HG03571 (cell line): ENCODE measurements around the gene PHYKPL.

Source experiments
- ATAC-seq: cut with Tn5 transposase; IDR thresholded peaks from one replicate; pipeline ENCODE4 v1.9.1; 2021; ENCODE audit not compliant: unreplicated experiment

PHYKPL gene

DNA sequence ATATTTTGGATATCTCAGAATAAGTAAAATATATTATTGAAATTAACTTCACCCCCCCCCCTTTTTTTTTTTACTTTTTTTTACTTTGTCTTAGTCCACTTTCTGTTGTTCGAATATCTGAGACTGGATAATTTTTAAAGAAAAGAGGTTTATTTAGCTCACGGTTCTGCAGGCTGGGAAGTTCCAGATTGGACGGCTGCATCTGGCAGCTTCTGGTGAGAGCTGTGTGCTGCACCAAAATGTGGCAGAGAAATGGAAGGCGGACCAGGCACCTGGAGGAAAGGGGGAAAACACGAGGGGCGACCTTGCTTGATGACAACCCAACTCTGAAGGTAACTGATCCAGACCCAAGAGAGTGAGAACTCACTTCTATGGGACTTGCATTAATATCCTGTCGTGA is 39.8 kb downstream of the PHYKPL start:
- no peak for ATAC-seq

DNA sequence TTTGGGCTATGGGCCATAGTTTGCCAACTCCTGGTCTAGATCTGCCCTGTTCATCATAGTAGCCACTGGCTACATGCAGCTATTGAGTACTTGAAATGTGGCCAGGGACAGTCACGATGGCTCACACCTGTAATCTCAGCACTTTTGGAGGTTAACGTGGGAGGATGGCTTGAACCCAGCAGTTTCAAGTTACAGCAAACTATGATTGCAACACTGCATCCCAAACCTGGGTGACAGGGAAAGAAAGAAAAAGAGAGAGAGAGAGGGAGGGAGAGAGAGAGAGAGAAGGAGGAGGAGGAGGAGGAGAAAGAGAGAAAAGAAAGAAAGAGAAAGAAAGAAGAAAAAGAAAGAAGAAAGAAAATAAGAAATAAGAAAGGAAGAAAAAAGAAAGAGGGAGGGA is 40.4 kb downstream of the PHYKPL start:
- no peak for ATAC-seq

DNA sequence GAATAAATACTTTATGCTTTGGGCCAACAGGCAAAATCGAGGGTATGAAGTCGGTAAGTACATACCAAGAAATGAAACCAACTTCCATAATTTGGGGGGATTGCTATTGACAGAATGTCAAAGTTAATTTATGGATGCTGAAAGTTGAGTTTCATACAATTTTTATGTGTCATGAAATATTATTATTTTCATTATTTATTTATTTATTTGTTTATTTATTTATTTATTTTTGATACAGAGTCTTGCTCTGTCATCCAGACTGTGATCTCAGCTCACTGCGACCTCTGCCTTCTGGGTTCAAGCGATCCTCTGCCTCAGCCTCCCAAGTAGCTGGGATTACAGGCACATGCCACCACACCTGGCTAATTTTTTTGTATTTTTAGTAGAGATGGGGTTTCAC is 40.9 kb downstream of the PHYKPL start:
- no peak for ATAC-seq

DNA sequence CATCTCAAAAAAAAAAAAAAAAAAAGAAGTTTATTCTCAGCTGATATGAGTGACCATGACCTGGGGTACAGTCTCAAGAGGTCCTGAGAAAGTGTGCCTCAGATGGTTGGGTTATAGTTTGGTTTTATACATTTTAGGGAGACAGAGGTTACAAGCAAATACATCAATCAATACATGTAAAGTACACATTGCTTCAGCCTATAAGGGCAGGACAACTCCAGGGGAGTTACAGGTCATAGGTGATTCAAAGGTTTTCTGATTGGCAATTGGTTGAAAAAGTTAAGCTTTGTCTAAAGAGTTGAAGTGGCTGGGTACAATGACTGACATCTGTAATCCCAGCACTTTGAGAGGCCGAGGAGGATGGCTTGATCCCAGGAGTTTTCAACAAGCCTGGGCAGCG is 43.2 kb downstream of the PHYKPL start:
- no peak for ATAC-seq

DNA sequence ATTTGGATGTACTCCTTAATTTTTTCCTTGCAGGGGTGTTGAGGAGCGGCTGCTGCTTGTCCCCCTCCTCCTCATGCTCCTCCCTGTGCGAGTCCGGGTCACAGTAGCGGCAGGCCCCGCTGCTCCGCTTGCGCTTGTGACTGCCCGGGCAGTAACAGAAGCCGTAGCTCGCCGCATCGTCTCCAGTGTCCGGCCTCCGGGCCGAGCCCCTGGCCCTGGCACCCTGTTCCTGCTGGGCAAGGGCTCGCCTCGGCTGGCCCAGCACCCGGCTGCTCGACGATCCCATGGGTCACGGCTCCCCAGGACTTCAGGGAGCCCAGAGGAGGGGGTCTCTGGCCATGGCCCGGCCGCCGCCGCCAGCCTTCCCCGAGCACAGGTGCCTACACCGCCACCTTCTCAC is 45.6 kb downstream of the PHYKPL start, which contains the start of gene GMCL2:
TSS of gene GMCL2 (minus strand) at position 358 of the 400 bp plus-strand sequence. CDS start at position 286, 72 bp downstream.
- no peak for ATAC-seq

DNA sequence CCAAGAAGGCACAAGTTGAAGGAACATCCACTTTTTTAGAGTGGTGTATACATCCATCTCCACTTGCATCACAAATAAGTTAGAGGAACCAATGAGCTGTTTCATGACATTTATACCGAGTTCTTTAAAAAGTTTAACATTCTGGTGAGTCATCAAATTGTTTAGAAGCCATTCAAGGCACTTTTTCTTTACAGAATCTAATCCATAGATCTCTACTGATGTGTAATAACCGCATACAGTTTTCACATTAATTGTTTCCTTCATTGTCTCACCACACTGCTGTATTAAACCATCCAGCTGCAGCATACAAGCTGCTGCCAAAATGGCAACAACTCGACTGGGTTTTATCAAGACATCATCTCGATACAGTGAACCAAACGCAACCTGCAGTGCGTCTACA is 46.2 kb downstream of the PHYKPL start:
- no peak for ATAC-seq

DNA sequence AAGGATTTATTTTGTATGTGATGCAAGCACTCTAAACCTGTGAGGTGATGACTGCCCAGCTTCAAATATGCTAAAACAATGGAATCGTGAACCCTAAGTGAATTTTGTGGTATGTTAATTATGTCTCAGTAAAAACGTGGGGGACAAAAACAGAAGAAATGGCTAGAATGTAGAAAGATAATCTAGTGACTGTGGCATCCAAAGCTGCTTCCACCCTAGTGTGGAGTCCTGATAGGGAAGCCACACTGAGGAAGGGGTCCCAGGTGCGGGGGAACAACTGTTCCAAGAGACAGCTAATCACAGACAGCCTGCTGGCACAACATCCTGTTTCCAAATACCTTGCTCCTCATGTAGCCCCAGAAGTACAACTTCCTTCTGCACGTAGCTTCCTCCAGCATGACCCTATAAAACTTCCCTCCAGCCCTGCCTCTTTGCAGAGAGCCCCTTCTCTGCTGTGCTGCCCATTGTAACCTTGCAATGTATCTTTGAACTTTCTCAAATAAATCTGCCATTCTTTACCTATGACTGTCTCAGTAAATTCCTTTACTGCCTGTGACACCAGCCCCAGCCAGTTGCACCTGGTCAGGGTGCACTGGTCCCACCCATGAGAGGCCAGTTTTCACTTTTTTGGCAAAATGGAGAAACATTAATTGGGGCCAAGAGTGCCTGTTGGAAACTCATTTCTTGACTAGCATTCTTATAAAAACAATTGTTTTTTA is 50.3 kb downstream of the PHYKPL start:
- no peak for ATAC-seq

DNA sequence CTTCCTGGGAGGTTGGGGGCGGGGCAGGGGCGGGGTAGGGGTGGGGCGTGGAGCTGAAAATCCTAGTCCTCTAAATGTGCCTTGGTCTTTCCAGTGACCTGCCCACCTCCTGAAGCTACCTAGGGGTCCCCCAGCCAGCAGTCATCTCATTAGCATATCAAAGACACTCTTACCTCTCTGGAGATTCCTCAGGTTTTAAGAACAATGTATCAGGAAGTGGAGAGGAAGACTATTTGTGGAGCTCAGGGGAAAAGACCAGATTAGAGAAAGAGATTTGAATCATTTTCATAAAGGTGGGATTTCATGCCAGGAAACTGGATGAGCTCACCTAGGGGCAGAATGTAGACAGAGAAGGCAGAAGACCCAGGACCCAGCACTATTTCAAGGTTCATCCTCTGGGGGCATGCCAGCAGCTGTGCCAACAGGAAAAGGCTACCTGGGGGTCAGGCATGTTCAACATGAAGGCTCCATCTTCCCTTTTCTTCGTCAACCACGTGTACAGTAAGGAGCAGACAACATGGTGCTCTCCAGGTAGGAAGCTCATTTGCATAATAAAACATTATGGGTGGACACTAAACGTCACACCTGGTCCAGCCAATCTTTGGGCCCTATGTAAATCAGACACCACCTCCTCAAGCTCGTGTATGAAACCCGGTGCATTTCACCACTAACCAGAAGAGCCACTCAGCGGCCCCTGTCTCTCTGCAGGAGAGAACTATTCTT is 52.3 kb downstream of the PHYKPL start:
- no peak for ATAC-seq

DNA sequence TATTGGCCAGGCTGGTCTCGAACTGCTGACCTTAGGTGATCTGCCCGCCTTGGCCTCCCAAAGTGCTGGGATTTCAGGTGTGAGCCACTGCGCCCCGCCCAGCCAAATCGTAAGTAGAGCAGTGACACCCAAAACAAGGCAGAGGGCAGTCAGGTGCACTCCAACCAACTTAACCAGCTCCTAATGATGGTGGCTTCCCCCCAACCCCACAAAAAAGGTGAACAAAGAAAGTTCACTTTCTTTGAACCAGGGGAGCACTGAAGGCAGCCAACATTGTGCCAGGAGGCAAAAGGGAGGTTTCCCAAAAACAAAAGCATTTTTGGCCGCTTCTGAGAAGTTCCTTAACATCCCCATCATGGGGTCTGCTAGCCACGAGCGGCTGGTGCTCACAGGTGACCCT is 55.0 kb downstream of the PHYKPL start:
- no peak for ATAC-seq

DNA sequence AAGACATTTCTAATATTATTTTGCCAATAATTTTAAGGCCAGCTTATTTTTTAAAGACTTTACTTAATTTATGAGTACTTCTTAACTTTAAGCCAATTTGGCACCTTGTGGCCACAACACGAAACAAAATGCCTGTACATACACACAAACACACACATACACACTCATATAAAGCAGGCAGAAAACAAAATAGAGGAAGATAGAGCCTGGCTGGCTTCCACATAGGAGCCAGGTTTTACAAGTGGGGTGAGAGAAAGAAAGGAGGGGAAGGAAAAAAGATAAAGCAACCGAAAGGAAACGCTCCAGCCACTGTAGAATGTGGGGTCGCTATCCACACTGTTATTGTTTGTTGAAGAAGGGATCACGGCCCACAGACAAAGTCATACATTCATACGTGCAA is 55.8 kb downstream of the PHYKPL start:
- ATAC-seq, result no peak

DNA sequence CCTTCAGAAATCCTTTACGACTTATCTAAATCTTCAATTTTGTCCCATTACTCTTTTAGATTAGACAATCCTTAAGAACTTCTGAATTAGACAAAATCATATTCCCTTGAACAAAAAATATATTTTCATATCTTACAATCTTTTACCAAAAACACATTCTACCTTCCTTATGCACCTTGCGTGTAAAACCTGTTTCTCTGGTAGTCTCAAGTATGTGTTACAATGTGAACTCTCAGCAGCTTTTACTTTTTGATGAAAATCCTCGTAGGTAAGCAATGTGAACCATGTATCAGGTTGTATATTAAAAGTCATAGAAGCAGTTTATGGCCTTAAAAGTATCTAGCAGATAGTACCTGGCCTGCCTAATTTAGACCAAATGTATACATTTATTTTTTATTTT is 58.1 kb downstream of the PHYKPL start:
- ATAC-seq, result no peak

DNA sequence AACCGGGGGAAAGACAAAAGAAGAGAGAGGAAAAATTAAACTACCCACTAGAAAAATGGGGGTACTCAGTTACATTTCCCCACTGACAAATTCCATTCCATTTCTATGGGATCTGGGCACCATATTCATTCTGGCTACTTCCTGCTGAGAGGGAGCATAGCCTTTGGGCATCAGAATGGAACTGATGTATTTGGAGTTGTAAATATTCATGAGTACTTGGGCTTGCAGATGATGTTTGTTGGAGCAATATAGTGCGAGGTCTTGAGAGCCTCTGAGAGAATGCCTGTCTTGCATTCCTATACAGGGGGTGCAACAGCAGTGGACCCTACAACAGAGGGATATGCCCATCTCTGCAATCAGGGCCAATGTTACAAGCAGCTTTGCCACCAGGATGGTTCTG is 62.1 kb downstream of the PHYKPL start:
- ATAC-seq, result no peak

DNA sequence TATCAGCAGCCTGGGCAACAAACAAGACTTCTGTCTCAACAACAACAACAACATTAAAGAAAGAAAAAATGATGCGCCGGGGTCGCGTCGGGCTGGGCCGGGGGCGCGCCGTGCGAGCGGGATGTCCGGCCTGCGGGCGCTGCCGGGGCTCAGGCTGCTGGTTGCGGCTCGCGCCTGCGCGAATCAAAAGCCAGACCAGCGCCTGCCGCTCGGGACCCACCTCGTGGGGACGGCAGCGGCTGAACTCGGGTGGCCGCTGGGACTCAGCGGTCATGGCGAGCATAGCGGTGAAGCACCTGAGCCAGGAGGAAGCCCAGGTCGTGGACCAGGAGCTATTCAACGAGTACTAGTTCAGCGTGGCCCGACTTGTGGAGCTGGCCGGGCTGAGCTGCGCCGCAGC is 67.0 kb downstream of the PHYKPL start:
- no peak for ATAC-seq

DNA sequence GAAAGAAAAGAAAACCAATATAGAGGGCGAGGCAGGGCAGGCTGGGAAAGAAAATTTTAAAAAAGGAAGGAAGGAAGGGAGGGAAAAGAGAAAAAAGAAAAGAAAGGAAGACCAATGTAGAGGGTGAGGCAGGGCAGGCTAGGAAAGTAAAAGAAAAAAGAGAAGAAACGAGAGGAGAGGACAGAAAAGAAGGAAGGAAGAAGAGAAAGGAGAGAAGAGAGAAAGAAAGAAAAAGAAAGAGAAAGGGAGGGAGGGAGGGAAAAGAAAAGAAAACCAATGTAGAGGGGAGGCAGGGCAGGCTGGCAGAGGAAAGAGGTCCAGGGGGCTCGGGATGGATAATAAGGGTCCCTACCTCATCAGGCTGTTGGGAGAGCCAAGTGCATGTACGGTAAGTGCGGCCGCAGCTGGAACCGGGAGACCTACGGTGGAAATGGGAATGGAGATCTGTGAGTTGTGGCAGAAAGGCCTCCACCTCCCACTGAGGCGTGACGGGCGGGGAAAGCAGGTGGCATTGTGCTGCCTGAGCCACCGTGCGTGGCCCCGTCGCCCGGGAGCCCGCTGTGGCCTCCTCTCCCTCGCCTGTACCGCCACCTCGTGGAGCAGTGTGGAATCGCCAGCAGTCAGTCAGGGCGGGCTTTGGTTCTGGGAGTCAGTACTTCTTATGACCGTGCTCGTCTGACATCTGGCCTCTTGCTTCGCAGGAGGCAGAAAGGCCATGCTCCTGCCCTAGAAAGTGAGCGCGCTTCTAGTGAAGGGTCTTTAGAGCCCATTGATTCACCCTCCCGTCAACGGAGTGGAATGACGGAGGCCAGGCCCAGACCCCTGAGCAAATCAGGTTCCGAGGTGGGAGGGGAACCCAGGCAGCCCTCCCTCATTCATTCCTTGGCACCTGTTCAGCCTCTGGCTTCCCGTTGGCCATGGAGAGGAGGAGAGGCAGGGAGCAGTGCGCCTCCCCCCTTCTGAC is 68.5 kb downstream of the PHYKPL start:
- peak; percentile 83 for ATAC-seq

DNA sequence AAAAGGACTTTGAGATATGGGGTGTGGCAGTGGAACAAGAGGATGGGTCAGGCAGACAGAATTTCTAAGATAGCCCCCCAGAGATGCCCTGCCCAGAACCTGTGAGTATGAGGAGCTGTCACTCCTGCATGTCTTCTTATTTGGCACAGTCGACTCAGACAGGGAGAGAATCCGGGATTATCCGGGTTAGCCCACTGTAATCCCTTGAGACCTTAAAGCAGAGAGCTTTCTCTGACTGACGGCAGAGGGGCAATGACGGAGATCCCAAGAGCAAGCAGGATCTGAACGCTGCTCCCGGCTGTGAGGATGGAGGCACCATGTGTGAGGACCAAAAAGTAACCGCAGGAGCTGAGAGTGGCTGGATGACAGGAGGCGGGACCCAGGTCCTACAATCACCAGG is 70.1 kb downstream of the PHYKPL start:
- no peak for ATAC-seq

DNA sequence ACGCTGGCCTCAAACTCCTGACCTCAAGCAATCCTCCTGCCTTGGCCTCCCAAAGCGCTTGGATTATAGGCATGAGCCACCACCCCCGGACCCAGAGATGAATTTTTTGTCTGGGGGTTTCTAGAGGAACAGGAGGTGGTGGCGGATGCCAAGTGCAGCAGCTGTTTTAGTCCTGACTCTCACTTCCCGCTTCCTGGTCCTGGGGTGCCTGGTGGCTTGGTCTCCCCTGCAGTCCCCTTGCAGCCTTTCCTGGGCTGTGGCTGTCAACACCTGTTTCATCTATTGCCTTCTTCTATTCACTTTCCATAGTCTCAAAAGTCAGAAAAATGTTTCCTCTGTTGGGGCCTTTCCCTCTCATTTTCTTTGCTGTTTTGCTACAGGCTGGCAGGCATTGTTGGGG is 72.4 kb downstream of the PHYKPL start:
- ATAC-seq, result no peak
